Smooth muscle cell (in vitro differentiated cells): ENCODE data around the gene TSNAXIP1. TPM values are rescaled to one million over a fixed set of nuclear protein-coding genes. Genes with fewer than 3 reads are reported as not detected.
A peak's percentile ranks its signal among the peaks of the same experiment; 100 is the strongest.

Experiments used
- DNase-seq: peaks from one replicate; lab custom pipeline; 2025; ENCODE audit not compliant: unreplicated experiment; lab: John Stamatoyannopoulos, UW
- H2AFZ ChIP-seq: fragments of 200-600 bp; sonication (generic); 2 replicates; pipeline ENCODE4 v1.6.0; 2016; ENCODE audit warnings: antibody characterized with exemption, low read depth, mild to moderate bottlenecking
- H3F3A ChIP-seq: fragments of 200-600 bp; sonication (generic); 2 replicates; pipeline ENCODE4 v1.6.0; 2017; ENCODE audit warnings: antibody characterized with exemption, low read depth
- H3K27ac ChIP-seq: fragments of 200-600 bp; sonication (generic); 2 replicates; pipeline ENCODE4 v1.5.1; 2016; ENCODE audit warnings: low read depth, mild to moderate bottlenecking
- H3K27me3 ChIP-seq: fragments of 200-600 bp; sonication (generic); 2 replicates; pipeline ENCODE4 v1.6.1; 2016; ENCODE audit warnings: low read depth, mild to moderate bottlenecking
- H3K36me3 ChIP-seq: fragments of 200-600 bp; sonication (generic); 2 replicates; pipeline ENCODE4 v1.5.1; 2016; ENCODE audit warnings: low read depth
- H3K4me1 ChIP-seq: fragments of 200-600 bp; sonication (generic); 2 replicates; pipeline ENCODE4 v1.5.1; 2016; ENCODE audit warnings: low read depth
- H3K4me2 ChIP-seq: fragments of 200-600 bp; sonication (generic); 2 replicates; pipeline ENCODE4 v1.6.0; 2016; ENCODE audit warnings: mild to moderate bottlenecking
- H3K4me3 ChIP-seq: fragments of 200-600 bp; sonication (generic); 2 replicates; pipeline ENCODE4 v1.5.1; 2016; ENCODE audit warnings: mild to moderate bottlenecking
- H3K79me2 ChIP-seq: fragments of 200-600 bp; sonication (generic); 2 replicates; pipeline ENCODE4 v1.6.0; 2016; ENCODE audit warnings: low read depth, mild to moderate bottlenecking
- H3K9ac ChIP-seq: fragments of 200-600 bp; sonication (generic); 2 replicates; pipeline ENCODE4 v1.6.0; 2016; ENCODE audit warnings: low read depth
- H3K9me3 ChIP-seq: fragments of 200-600 bp; sonication (generic); replicated peaks from 2 replicates; pipeline ENCODE4 v1.5.1; 2016; ENCODE audit warnings: low read depth
- H4K20me1 ChIP-seq: fragments of 200-600 bp; sonication (generic); 2 replicates; pipeline ENCODE4 v1.6.0; 2016; ENCODE audit warnings: low read depth
- WGBS: methylation state at CpG from one replicate; pipeline ENCODE4 v1.1.7; 2016; ENCODE audit warnings: low lambda C conversion rate; 5-methylcytosine and 5-hydroxymethylcytosine counted together
- polyA plus RNA-seq: library from polyadenylated mRNA; unstranded; fragments of >200 nt; fragmentation: Nextera tagmentation; extraction: Ambion mirVana; gene quantifications from 2 replicates; pipeline ENCODE4 v1.2.1, GENCODE V29; 2016
- total RNA-seq: library from RNA; depleted of rRNA; stranded (reverse); fragments of >200 nt; gene quantifications from 2 replicates; pipeline ENCODE4 v1.2.3, GENCODE V29; 2014
- TF ChIP-seq, protein P1 (sequence below): fragments of 200-600 bp; sonication (generic); IDR thresholded peaks from 2 replicates; pipeline ENCODE4 v1.5.1; 2017; ENCODE audit warnings: borderline replicate concordance, mild to moderate bottlenecking, antibody characterized with exemption; ENCODE audit not compliant: insufficient read depth, poor library complexity, severe bottlenecking

Gene TSNAXIP1
- total and polyA plus RNA-seq, 2 experiments from 2014 or later, result 0.18 to 1.0 TPM

- Histone ChIP-seq H3K27ac (peak overlapping the region; percentile 4), H3K9me3 (no peaks in the 10 kb centered on the region), H3K79me2 (no peaks in the 10 kb centered on the region), H3K4me3 (no peak overlapping the region), H3K27me3 (no peaks in the 10 kb centered on the region), H3K4me1 (no peaks in the 10 kb centered on the region), H2AFZ (no peak overlapping the region), H3K36me3 (no peaks in the 10 kb centered on the region), H3F3A (peaks cover 9% of the 10 kb centered on the region), H3K9ac (no peak overlapping the region), H3K4me2 (no peak overlapping the region), H4K20me1 (peaks cover 85% of the 10 kb centered on the region)
- TF ChIP-seq, protein P1, sequence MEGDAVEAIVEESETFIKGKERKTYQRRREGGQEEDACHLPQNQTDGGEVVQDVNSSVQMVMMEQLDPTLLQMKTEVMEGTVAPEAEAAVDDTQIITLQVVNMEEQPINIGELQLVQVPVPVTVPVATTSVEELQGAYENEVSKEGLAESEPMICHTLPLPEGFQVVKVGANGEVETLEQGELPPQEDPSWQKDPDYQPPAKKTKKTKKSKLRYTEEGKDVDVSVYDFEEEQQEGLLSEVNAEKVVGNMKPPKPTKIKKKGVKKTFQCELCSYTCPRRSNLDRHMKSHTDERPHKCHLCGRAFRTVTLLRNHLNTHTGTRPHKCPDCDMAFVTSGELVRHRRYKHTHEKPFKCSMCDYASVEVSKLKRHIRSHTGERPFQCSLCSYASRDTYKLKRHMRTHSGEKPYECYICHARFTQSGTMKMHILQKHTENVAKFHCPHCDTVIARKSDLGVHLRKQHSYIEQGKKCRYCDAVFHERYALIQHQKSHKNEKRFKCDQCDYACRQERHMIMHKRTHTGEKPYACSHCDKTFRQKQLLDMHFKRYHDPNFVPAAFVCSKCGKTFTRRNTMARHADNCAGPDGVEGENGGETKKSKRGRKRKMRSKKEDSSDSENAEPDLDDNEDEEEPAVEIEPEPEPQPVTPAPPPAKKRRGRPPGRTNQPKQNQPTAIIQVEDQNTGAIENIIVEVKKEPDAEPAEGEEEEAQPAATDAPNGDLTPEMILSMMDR, result no peak
- no peak for DNase-seq
- WGBS, result 63% methylated on average over 6 of the region's 6 CpGs
These were observed 36.2 kb upstream of the TSNAXIP1 start for GRCh38 chr16:67770346-67770991.

DNA sequence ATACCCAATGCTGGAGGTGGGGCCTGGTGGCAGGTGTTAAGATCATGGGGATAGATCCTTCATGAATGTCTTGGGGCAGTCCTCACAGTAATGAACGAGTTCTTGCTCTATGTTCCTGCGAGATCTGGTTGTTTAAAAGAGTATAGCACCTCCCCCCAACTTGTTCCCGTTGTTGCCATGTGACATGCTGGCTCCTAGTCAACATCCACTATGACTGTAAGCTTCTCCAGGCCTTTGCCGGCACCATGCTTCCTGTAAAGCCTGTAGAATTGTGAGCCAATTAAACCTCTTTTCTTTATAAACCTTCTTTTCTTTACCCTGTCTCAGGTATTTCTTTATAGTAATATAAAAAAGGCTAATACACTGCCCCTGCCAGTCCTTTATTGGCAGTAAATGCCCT lies 33.6 kb upstream of the TSNAXIP1 start:
- Histone ChIP-seq H3K9me3 (no peaks in the 10 kb centered on the region), H3K27ac (no peak overlapping the region), H3K4me2 (no peak overlapping the region), H3K79me2 (peaks cover 18% of the 10 kb centered on the region), H4K20me1 (peaks cover 85% of the 10 kb centered on the region), H3K4me1 (no peaks in the 10 kb centered on the region), H2AFZ (no peak overlapping the region), H3K27me3 (no peaks in the 10 kb centered on the region), H3K4me3 (no peak overlapping the region), H3K9ac (no peak overlapping the region), H3F3A (no peaks in the 10 kb centered on the region), H3K36me3 (no peaks in the 10 kb centered on the region)
- TF ChIP-seq, protein P1, result no peak
- DNase-seq, result no peak
- WGBS, result 87% methylated on average over 4 of the region's 4 CpGs

GRCh38 chr16:67773569-67774456 lies 32.9 kb upstream of the TSNAXIP1 start:
- TF ChIP-seq, protein P1, result no peak
- DNase-seq, result no peak
- Histone ChIP-seq H3F3A (no peaks in the 10 kb centered on the region), H2AFZ (no peak overlapping the region), H3K9ac (no peak overlapping the region), H3K4me1 (no peaks in the 10 kb centered on the region), H3K4me3 (no peak overlapping the region), H4K20me1 (peaks cover 87% of the 10 kb centered on the region), H3K27ac (no peak overlapping the region), H3K4me2 (no peak overlapping the region), H3K9me3 (no peaks in the 10 kb centered on the region), H3K27me3 (no peaks in the 10 kb centered on the region), H3K36me3 (no peaks in the 10 kb centered on the region), H3K79me2 (peaks cover 18% of the 10 kb centered on the region)
- WGBS, result 78% methylated on average over 6 of the region's 6 CpGs
